Neural progenitor cell (in vitro differentiated cells): ENCODE data around the gene CATSPERZ. TPM values are rescaled to one million over a fixed set of nuclear protein-coding genes. Genes with fewer than 3 reads are reported as not detected.

Experiments
- DNase-seq: peaks from one replicate; pipeline ENCODE4 v3.0.0-alpha.2; 2016; ENCODE audit warnings: low spot score
- H2AFZ ChIP-seq: fragments of 200-600 bp; sonication (generic); replicated peaks from 2 replicates; pipeline ENCODE4 v1.6.1; 2016; ENCODE audit warnings: antibody characterized with exemption
- H3F3A ChIP-seq: fragments of 200-600 bp; sonication (generic); 2 replicates; pipeline ENCODE4 v1.6.1; 2016; ENCODE audit warnings: antibody characterized with exemption, low read depth
- H3K27ac ChIP-seq: fragments of 200-600 bp; sonication (generic); 2 replicates; pipeline ENCODE4 v1.5.1; 2016; ENCODE audit warnings: mild to moderate bottlenecking
- H3K27me3 ChIP-seq: fragments of 200-600 bp; sonication (generic); 2 replicates; pipeline ENCODE4 v1.6.1; 2016; ENCODE audit warnings: mild to moderate bottlenecking, moderate library complexity
- H3K36me3 ChIP-seq: fragments of 200-600 bp; sonication (generic); 2 replicates; pipeline ENCODE4 v1.5.1; 2016
- H3K4me1 ChIP-seq: fragments of 200-600 bp; sonication (generic); 2 replicates; pipeline ENCODE4 v1.6.1; 2016; ENCODE audit warnings: mixed run types
- H3K4me2 ChIP-seq: fragments of 200-600 bp; sonication (generic); 2 replicates; pipeline ENCODE4 v1.6.1; 2016
- H3K4me3 ChIP-seq: fragments of 200-600 bp; sonication (generic); 2 replicates; pipeline ENCODE4 v1.5.1; 2016
- H3K79me2 ChIP-seq: fragments of 200-600 bp; sonication (generic); 2 replicates; pipeline ENCODE4 v1.6.1; 2016; ENCODE audit warnings: low read depth
- H3K9ac ChIP-seq: fragments of 200-600 bp; sonication (generic); 2 replicates; pipeline ENCODE4 v1.6.1; 2016
- H3K9me3 ChIP-seq: fragments of 200-600 bp; sonication (generic); 2 replicates; pipeline ENCODE4 v1.5.1; 2016; ENCODE audit warnings: low read depth
- H4K20me1 ChIP-seq: fragments of 200-600 bp; sonication (generic); 2 replicates; pipeline ENCODE4 v1.6.1; 2016; ENCODE audit warnings: low read depth
- H3K27ac Mint-ChIP-seq: 3 replicates; pipeline ENCODE4 v1.8.0; 2021; ENCODE audit warnings: mixed read lengths
- H3K27me3 Mint-ChIP-seq: 2 replicates; pipeline ENCODE4 v1.8.0; 2022; ENCODE audit warnings: low read depth, mild to moderate bottlenecking, inconsistent platforms, moderate library complexity, mixed read lengths; ENCODE audit not compliant: insufficient read depth
- H3K36me3 Mint-ChIP-seq: 3 replicates; pipeline ENCODE4 v1.8.0; 2021; ENCODE audit warnings: mixed read lengths
- H3K4me1 Mint-ChIP-seq: 3 replicates; pipeline ENCODE4 v1.8.0; 2021; ENCODE audit warnings: mixed read lengths
- H3K4me3 Mint-ChIP-seq: 3 replicates; pipeline ENCODE4 v1.8.0; 2021; ENCODE audit warnings: mild to moderate bottlenecking, moderate library complexity, mixed read lengths
- H3K9me3 Mint-ChIP-seq: 3 replicates; pipeline ENCODE4 v1.8.0; 2020; ENCODE audit warnings: mixed read lengths
- CTCF ChIP-seq: fragments of 200-600 bp; sonication (generic); IDR thresholded peaks from 2 replicates; pipeline ENCODE4 v1.5.1; 2017; ENCODE audit warnings: antibody characterized with exemption, mild to moderate bottlenecking
- EZH2 ChIP-seq: fragments of 200-600 bp; sonication (generic); IDR thresholded peaks from 2 replicates; pipeline ENCODE4 v1.6.1; 2017; ENCODE audit warnings: antibody characterized with exemption, mild to moderate bottlenecking, moderate library complexity
- EZH2phosphoT487 ChIP-seq: fragments of 200-600 bp; sonication (generic); IDR thresholded peaks from 2 replicates; pipeline ENCODE4 v1.6.1; 2017; ENCODE audit warnings: antibody characterized with exemption
- total RNA-seq: library from RNA; depleted of rRNA; stranded (reverse); fragments of >200 nt; gene quantifications from 2 replicates; pipeline ENCODE4 v1.2.3, GENCODE V29; 2015; ENCODE audit warnings: low replicate concordance

CATSPERZ gene
- total RNA-seq, 1 donor from 2014 or later, result not detected

- Histone ChIP-seq H3K27ac (no peak overlapping the region), H3K36me3 (no peaks in the 10 kb centered on the region), H3K4me2 (no peak overlapping the region), H3K79me2 (no peaks in the 10 kb centered on the region), H3K9ac (no peak overlapping the region), H2AFZ (no peak overlapping the region), H3F3A (peaks cover 17% of the 10 kb centered on the region), H3K9me3 (no peaks in the 10 kb centered on the region), H3K4me1 (peaks cover 7% of the 10 kb centered on the region), H4K20me1 (peaks cover 4% of the 10 kb centered on the region), H3K4me3 (no peak overlapping the region), H3K27me3 (no peaks in the 10 kb centered on the region)
- TF ChIP-seq EZH2phosphoT487 (no peak), EZH2 (no peak)
- Mint-ChIP-seq H3K27ac (no peak overlapping the region), H3K9me3 (no peaks in the 10 kb centered on the region), H3K4me3 (no peak overlapping the region), H3K36me3 (peaks cover 16% of the 10 kb centered on the region), H3K27me3 (peaks cover 13% of the 10 kb centered on the region), H3K4me1 (peaks cover 17% of the 10 kb centered on the region)
- no peak for DNase-seq
Observed at GRCh38 chr11:64264371-64264852, 35.7 kb upstream of the CATSPERZ start.

GRCh38 chr11:64265176-64266160 lies 34.7 kb upstream of the CATSPERZ start:
- H3K4me1 Mint-ChIP-seq, result peaks cover 21% of the 10 kb centered on the region
- H3K4me3 Mint-ChIP-seq, result no peak overlapping the region
- Histone ChIP-seq H3K9me3 (no peaks in the 10 kb centered on the region), H3K4me1 (peaks cover 7% of the 10 kb centered on the region), H2AFZ (no peak overlapping the region), H3K27me3 (no peaks in the 10 kb centered on the region), H3K4me3 (no peak overlapping the region), H4K20me1 (peaks cover 4% of the 10 kb centered on the region), H3K4me2 (no peak overlapping the region), H3K36me3 (no peaks in the 10 kb centered on the region), H3K79me2 (no peaks in the 10 kb centered on the region), H3K9ac (no peak overlapping the region), H3F3A (peaks cover 25% of the 10 kb centered on the region), H3K27ac (no peak overlapping the region)
- H3K9me3 Mint-ChIP-seq, result no peaks in the 10 kb centered on the region
- no peak for TF ChIP-seq EZH2phosphoT487
- no peak for TF ChIP-seq EZH2
- TF ChIP-seq CTCF, result no peak
- H3K36me3 Mint-ChIP-seq, result peaks cover 7% of the 10 kb centered on the region
- peaks cover 16% of the 10 kb centered on the region for H3K27me3 Mint-ChIP-seq
- no peak for DNase-seq
- no peak overlapping the region for H3K27ac Mint-ChIP-seq

- Histone ChIP-seq H3K27ac (no peak overlapping the region), H3K4me1 (peaks cover 7% of the 10 kb centered on the region), H3F3A (peaks cover 28% of the 10 kb centered on the region), H3K4me3 (no peak overlapping the region), H3K9me3 (no peaks in the 10 kb centered on the region), H3K4me2 (no peak overlapping the region), H3K9ac (no peak overlapping the region), H4K20me1 (peaks cover 4% of the 10 kb centered on the region), H3K36me3 (no peaks in the 10 kb centered on the region), H3K79me2 (no peaks in the 10 kb centered on the region), H3K27me3 (no peaks in the 10 kb centered on the region), H2AFZ (no peak overlapping the region)
- TF ChIP-seq CTCF, result no peak
- no peak for TF ChIP-seq EZH2
- no peak for TF ChIP-seq EZH2phosphoT487
- no peak for DNase-seq
- Mint-ChIP-seq H3K4me1 (peaks cover 21% of the 10 kb centered on the region), H3K27ac (no peak overlapping the region), H3K27me3 (peaks cover 19% of the 10 kb centered on the region), H3K9me3 (no peaks in the 10 kb centered on the region), H3K36me3 (peaks cover 7% of the 10 kb centered on the region), H3K4me3 (peak overlapping the region; percentile 59)
Observed at GRCh38 chr11:64266339-64266738, 33.8 kb upstream of the CATSPERZ start.
